Smooth muscle cell of the coronary artery (primary cell): ENCODE measurements around the gene TNFSF11. TPM values are rescaled to one million over a fixed set of nuclear protein-coding genes. Genes with fewer than 3 reads are reported as not detected.

Experiments
- total RNA-seq: library from RNA; depleted of rRNA; stranded (reverse); fragments of >200 nt; gene quantifications from 2 replicates; pipeline ENCODE4 v1.2.3, GENCODE V29; 2014; ENCODE audit warnings: low replicate concordance

Gene TNFSF11
- total RNA-seq, result 0.35 TPM in 1 of 2 replicates, not detected in the other

GRCh38 chr13:42574011-42574410 is at the start of gene TNFSF11:
TSS of gene TNFSF11 (plus strand) at chr13:42574152. CDS start at chr13:42574304, 152 bp downstream.

Other genes starting within 250 kb of the TNFSF11 start
- not detected in 2 replicates for gene FAM216B, start 207.4 kb downstream of the TNFSF11 start, total RNA-seq